Osteocyte (in vitro differentiated cells): ENCODE results near the gene CASP8AP2. TPM values are rescaled to one million over a fixed set of nuclear protein-coding genes. Genes with fewer than 3 reads are reported as not detected.

Source experiments
- DNase-seq: peaks from one replicate; pipeline ENCODE4 v3.0.0; 2021; ENCODE audit warnings: mixed read lengths; ENCODE audit not compliant: unreplicated experiment; ENCODE audit errors: extremely low spot score
- H3K27ac Mint-ChIP-seq: one replicate; pipeline ENCODE4 v1.8.0; 2021; ENCODE audit warnings: mild to moderate bottlenecking, mixed read lengths; ENCODE audit not compliant: unreplicated experiment
- H3K27me3 Mint-ChIP-seq: one replicate; pipeline ENCODE4 v1.8.0; 2021; ENCODE audit warnings: mixed read lengths; ENCODE audit not compliant: unreplicated experiment
- H3K36me3 Mint-ChIP-seq: one replicate; pipeline ENCODE4 v1.8.0; 2021; ENCODE audit warnings: mixed read lengths; ENCODE audit not compliant: unreplicated experiment
- H3K4me1 Mint-ChIP-seq: one replicate; pipeline ENCODE4 v1.8.0; 2021; ENCODE audit warnings: mixed read lengths; ENCODE audit not compliant: unreplicated experiment
- H3K4me3 Mint-ChIP-seq: one replicate; pipeline ENCODE4 v1.8.0; 2021; ENCODE audit warnings: mild to moderate bottlenecking, moderate library complexity, mixed read lengths; ENCODE audit not compliant: unreplicated experiment
- H3K9me3 Mint-ChIP-seq: one replicate; pipeline ENCODE4 v1.8.0; 2021; ENCODE audit warnings: mixed read lengths; ENCODE audit not compliant: unreplicated experiment
- CTCF ChIP-seq: fragments of 200-600 bp; sonication (generic); IDR thresholded peaks from 2 replicates; pipeline ENCODE4 v1.5.0; 2021; ENCODE audit warnings: antibody characterized with exemption, mild to moderate bottlenecking, moderate library complexity
- total RNA-seq: library from RNA; stranded (reverse); gene quantifications from 2 replicates; pipeline ENCODE4 v1.2.1, GENCODE V29; 2021

CASP8AP2 gene
- total RNA-seq, 1 donor from 2014 or later, result 15.2 TPM

DNA sequence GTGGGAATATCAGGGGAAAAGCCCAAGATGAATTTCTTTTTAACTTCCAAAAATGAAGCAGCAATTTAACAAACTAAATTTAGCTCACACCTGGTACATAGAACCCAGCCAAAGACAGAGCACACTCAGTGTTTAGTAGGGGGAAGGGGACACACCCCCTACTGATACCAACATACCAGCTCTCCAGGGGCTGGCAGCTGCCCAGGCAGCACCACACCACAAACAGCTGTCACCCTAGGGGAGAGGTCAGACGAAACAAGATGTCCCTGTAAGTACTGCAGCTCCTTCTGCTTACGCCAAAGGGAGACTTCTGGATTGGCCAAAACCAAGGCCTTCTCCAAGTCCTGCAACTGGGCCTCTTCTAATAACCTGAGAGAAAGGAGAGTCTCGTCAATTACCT is 36.1 kb upstream of the CASP8AP2 start:
- Mint-ChIP-seq H3K27me3 (no peaks in the 10 kb centered on the region), H3K4me3 (no peak overlapping the region), H3K9me3 (no peaks in the 10 kb centered on the region), H3K36me3 (peaks cover 15% of the 10 kb centered on the region), H3K27ac (no peak overlapping the region), H3K4me1 (peaks cover 9% of the 10 kb centered on the region)
- TF ChIP-seq CTCF, result no peak
- DNase-seq, result no peak

GRCh38 chr6:89794324-89794723 is 35.4 kb upstream of the CASP8AP2 start:
- Mint-ChIP-seq H3K4me3 (no peak overlapping the region), H3K27ac (no peak overlapping the region), H3K27me3 (no peaks in the 10 kb centered on the region), H3K9me3 (no peaks in the 10 kb centered on the region), H3K4me1 (peaks cover 9% of the 10 kb centered on the region), H3K36me3 (peaks cover 13% of the 10 kb centered on the region)
- TF ChIP-seq CTCF, result no peak
- no peak for DNase-seq

GRCh38 chr6:89797317-89797716 is 32.4 kb upstream of the CASP8AP2 start:
- no peak overlapping the region for H3K27ac Mint-ChIP-seq
- peaks cover 17% of the 10 kb centered on the region for H3K36me3 Mint-ChIP-seq
- no peak overlapping the region for H3K4me3 Mint-ChIP-seq
- H3K9me3 Mint-ChIP-seq, result no peaks in the 10 kb centered on the region
- DNase-seq, result peak; percentile 34
- peaks cover 9% of the 10 kb centered on the region for H3K4me1 Mint-ChIP-seq
- no peak for TF ChIP-seq CTCF
- no peaks in the 10 kb centered on the region for H3K27me3 Mint-ChIP-seq

GRCh38 chr6:89799096-89799495 is 30.6 kb upstream of the CASP8AP2 start:
- no peaks in the 10 kb centered on the region for H3K4me1 Mint-ChIP-seq
- H3K4me3 Mint-ChIP-seq, result no peak overlapping the region
- H3K9me3 Mint-ChIP-seq, result no peaks in the 10 kb centered on the region
- H3K27ac Mint-ChIP-seq, result no peak overlapping the region
- peaks cover 6% of the 10 kb centered on the region for H3K36me3 Mint-ChIP-seq
- DNase-seq, result peak; percentile 62
- no peak for TF ChIP-seq CTCF
- no peaks in the 10 kb centered on the region for H3K27me3 Mint-ChIP-seq

DNA sequence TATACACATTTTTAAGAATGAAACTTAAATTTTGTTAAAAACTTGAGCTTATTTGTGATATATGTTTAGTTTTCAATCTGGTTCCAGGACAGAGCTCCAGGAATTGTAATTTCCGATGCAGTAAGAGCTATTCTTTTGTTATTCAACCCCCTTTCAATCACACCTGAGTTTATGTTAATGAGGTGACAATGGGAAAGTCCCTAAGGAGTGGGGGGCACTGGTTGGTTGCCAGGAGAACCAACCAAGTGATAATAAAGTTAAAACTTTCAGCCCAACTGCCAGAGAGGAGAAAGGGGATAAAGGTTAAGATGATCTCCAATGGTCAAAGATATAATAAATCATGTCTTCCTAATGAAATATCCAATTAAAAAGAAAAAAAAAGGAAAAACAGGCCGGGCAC is 29.9 kb upstream of the CASP8AP2 start:
- Mint-ChIP-seq H3K4me1 (no peaks in the 10 kb centered on the region), H3K27me3 (no peaks in the 10 kb centered on the region), H3K9me3 (no peaks in the 10 kb centered on the region), H3K4me3 (no peak overlapping the region), H3K27ac (no peak overlapping the region), H3K36me3 (peaks cover 6% of the 10 kb centered on the region)
- TF ChIP-seq CTCF, result no peak
- no peak for DNase-seq
